Stimulated activated CD8-positive, alpha-beta memory T cell treated with anti-CD3 and anti-CD28 coated beads, Interleukin-15, amount 100 ng/mL, for 1 hour (primary cell): ENCODE data around the gene S100A13.

Experiments
- DNase-seq: peaks from one replicate; pipeline ENCODE4 v3.0.0-alpha.2; 2020; ENCODE audit warnings: low read depth

S100A13 gene

GRCh38 chr1:153569465-153569864 lies 57.8 kb downstream of the S100A13 start:
- DNase-seq: no peak
